GM12865 (cell line): Measurements from ENCODE around the gene IFITM2.

Source experiments
- DNase-seq: peaks from one replicate; pipeline ENCODE4 v3.0.0; 2010; ENCODE audit warnings: low read depth
- H3K4me3 ChIP-seq: 2 replicates; pipeline ENCODE4 v1.5.1; 2011; ENCODE audit warnings: mild to moderate bottlenecking, low read depth, low read length, control low read depth
- TF ChIP-seq, protein P1 (sequence below): IDR thresholded peaks from 2 replicates; pipeline ENCODE4 v1.5.1; 2011; ENCODE audit warnings: low read length, control low read depth, low read depth, inconsistent platforms; ENCODE audit not compliant: insufficient read depth; ENCODE audit errors: missing control alignments

IFITM2 gene

DNA sequence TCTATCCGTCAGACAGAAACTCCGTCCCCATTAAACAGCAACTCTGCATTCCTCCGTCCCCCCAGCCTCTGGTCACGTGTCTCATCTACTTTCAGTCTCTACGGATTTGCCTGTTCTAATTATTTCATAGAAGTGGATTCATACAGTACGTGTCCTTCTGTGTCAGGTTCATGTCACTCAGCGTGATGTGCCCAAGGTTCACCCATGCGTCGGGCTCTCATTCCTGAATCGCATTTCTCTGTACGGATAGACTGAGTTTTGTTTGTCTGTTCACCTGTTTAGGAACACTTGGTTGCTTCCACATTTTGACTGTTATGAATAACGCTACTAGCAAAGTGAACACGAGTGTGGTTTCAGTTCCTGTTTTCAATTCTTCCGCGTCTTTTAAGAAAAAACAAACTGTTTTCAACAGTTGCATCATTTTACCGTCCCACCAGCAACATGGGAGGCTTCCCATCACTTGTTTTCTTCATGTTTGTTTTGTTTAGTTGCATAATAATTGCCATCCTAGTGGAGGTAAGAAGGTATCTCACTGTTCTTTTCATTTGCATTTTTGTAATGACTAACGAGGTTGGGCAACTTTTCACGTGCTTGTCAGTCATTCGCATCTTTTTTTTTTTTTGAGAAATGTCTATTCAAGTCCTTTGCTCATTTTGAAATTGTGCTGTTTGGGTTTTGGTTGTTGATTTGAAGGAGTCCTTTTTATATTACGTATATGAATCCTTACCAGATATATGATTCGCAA is 38.3 kb upstream of the IFITM2 start:
- H3K4me3 ChIP-seq = peak overlapping the region; percentile 95
- DNase-seq = peak; percentile 96
- TF ChIP-seq, protein P1, sequence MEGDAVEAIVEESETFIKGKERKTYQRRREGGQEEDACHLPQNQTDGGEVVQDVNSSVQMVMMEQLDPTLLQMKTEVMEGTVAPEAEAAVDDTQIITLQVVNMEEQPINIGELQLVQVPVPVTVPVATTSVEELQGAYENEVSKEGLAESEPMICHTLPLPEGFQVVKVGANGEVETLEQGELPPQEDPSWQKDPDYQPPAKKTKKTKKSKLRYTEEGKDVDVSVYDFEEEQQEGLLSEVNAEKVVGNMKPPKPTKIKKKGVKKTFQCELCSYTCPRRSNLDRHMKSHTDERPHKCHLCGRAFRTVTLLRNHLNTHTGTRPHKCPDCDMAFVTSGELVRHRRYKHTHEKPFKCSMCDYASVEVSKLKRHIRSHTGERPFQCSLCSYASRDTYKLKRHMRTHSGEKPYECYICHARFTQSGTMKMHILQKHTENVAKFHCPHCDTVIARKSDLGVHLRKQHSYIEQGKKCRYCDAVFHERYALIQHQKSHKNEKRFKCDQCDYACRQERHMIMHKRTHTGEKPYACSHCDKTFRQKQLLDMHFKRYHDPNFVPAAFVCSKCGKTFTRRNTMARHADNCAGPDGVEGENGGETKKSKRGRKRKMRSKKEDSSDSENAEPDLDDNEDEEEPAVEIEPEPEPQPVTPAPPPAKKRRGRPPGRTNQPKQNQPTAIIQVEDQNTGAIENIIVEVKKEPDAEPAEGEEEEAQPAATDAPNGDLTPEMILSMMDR = no peak

DNA sequence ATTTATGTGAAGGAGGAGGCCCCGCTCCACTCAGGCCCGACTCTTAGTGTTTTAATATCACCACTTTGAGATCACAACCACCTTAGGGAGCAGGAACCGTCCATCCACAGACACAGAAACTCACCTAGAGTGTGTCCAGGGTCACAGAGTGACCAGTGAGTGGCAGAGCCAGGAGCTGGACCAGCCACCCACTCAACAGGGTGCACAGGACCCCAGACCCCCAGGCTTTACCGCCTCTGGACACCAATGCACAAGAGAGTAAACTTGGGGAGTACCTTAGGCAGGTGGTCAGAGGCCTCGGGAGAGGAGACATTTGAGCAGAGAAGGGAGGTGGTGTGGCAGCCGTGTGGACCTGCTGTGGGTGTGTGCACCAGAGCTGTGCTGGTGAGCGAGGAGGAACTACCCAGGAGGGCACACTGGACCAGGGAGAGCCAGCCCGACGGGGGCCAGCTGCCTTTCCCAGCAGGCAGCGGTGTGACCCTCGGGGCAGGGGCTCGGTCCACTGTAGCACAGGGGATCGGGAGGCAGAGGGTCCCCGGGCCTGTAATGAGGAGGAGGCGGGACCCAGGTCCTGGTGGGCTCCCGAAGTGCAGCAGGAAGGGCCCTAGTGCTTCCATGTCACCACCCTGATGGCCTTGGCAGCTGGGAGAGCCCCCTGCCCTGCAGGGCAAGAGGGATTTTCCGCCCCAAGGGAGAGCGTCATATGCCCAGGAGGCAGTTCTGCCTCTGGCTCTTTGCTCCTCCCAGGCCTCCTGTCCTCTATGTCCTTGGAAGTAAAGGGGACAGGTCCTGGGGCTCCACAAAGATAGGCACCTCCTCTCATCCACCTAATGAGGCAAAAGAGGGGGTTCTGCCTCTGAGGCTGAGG is 36.9 kb upstream of the IFITM2 start:
- TF ChIP-seq, protein P1 = no peak
- no peak overlapping the region for H3K4me3 ChIP-seq
- no peak for DNase-seq

DNA sequence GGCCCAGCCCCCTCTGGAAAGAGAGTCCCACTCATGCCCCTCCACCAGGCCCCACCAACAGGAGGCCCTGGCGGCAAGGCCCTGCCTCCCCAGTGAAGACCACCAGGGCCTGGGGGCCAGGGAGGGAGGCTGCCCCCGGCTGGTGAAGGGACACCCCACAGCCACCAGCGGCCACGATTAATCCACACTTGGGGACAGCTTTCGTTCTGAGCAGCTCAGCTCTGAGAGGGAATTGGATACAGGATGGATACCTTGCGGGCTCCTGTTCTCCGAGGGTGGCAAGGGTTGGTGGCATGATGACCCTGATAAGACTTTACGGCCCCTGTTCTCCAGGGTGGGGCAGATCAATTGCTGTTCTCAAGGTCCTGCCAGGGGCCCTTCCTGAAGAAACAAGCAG is 36.3 kb upstream of the IFITM2 start:
- no peak for DNase-seq
- H3K4me3 ChIP-seq = no peak overlapping the region
- TF ChIP-seq, protein P1 = no peak

DNA sequence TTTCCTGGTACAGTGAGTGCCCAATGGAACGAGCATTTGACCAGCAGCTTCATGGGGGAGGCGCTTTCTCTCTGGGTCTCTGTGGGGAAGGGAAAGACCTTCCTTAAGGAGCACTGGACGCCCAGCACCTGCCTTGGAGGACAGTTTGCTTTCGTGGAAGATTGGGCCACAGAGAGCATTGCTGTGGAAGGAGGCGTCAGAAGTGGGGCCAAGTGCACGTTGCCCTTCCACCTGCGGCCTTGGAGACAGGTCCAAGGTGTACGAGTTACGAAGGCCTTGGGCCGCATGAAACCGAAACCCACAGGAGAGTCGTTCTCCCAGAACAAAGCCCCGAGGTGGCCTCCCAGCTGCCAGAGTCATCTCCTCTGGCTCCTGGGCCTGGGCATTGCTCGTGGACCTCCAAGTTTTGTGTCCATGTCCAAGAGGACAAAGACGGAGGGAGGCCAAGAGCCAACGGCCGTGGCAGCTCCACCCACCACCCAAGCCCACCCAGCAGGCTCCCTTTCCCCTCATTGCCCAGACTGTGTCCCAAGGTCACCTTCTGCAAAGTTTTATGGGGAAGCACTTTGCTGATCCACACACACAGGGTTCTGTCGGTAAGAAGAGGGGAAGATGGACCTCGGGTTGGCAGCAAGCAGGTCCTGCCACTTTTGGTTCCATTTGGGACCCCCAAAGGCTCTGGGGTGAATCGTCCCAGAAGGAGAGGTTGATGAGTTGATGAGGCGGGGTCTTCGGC is 35.3 kb upstream of the IFITM2 start:
- TF ChIP-seq, protein P1 = no peak
- no peak for DNase-seq
- H3K4me3 ChIP-seq = no peak overlapping the region

DNA sequence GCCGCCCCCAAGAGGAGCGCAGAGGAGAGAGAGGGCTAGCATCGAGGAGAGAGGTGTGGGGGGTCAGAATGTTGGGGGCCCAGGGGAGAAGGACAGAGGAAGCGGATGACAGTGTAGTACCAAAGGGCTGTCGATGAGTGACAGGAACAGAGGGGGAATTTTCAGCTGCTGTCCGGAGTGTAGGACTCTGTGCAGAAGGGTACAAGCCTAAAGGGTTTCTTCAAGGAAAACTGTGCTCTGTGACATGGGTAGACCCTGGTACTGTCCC is 34.8 kb upstream of the IFITM2 start:
- DNase-seq = no peak
- H3K4me3 ChIP-seq = no peak overlapping the region
- TF ChIP-seq, protein P1 = no peak

DNA sequence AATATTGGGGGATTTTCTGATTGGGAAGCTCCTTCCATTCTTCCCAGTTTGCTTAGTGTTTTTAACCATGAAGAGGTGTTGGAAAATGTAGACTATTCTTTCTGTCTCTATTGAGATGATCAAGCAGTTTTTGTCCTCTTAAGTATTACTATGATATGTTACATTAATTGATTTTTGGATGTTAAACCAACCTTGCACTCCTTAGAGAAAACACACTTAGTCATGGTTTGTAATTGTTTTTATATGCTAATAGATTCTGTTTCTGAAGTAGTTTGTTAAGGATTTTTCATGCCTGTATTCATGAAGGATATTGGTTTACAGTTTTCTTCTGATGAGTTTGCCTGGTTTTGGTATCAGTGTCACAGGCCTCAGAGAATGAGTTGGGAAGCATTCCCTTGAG is 31.4 kb upstream of the IFITM2 start:
- TF ChIP-seq, protein P1 = no peak
- no peak for DNase-seq
- H3K4me3 ChIP-seq = no peak overlapping the region
